HCT116 (cell line): ENCODE results near the gene CTNNA2. TPM values are rescaled to one million over a fixed set of nuclear protein-coding genes. Genes with fewer than 3 reads are reported as not detected.

Experiments used
- ATAC-seq: fragments of 200-7000 bp; cut with Tn5 transposase; 2 replicates; pipeline ENCODE4 v1.9.1; 2020; ENCODE audit warnings: mild to moderate bottlenecking, moderate library complexity
- BruUV-seq: library from RNA; stranded (reverse); fragments of 400-500 nt; replicated peaks from 2 replicates; lab custom pipeline; 2021; lab: Mats Ljungman, UMichigan
- CTCF ChIA-PET: fragments of 300-600 bp; sonication (Branson Sonifier 250); formaldehyde crosslinking; loops from one replicate; lab custom pipeline; 2021; ENCODE audit warnings: antibody characterized with exemption; lab: Charles Lee
- POLR2A ChIA-PET: fragments of 300-600, 350-600 bp; sonication (Branson Sonifier 250); formaldehyde crosslinking; loops from one replicate; lab custom pipeline; 2021; ENCODE audit warnings: antibody characterized with exemption; lab: Charles Lee
- RAD21 ChIA-PET, 2 experiments: fragments of 300-600 bp; sonication (Branson Sonifier 250); formaldehyde crosslinking; loops; one replicate each; lab custom pipeline; 2023; ENCODE audit warnings: low total read pairs in 2 of 2; ENCODE audit not compliant: uncharacterized antibody in 2 of 2, unreplicated experiment in 2 of 2, low non-redundant PET in 1 of 2; lab: Charles Lee
- DNase-seq: peaks from one replicate; pipeline ENCODE4 v3.0.0-alpha.2; 2010; ENCODE audit warnings: low read depth, low spot score
- H2AFZ ChIP-seq: fragments of 200-600 bp; shearing (Covaris generic), sonication (generic); 2 replicates; pipeline ENCODE4 v1.6.1; 2017; ENCODE audit warnings: low read depth, mixed run types, mixed read lengths, antibody characterized with exemption, low read length; ENCODE audit not compliant: poor library complexity, severe bottlenecking
- H3K27ac ChIP-seq: 2 replicates; pipeline ENCODE4 v1.5.1; 2012; ENCODE audit warnings: low read depth, low read length
- H3K27me3 ChIP-seq: fragments of 200-600 bp; sonication (generic); 2 replicates; pipeline ENCODE4 v1.6.1; 2016; ENCODE audit warnings: mixed run types, low read length, mixed read lengths; ENCODE audit not compliant: insufficient read depth
- H3K36me3 ChIP-seq, 2 experiments: fragments of 200-500 bp in 1 of 2; fragments of 200-600 bp in 1 of 2; sonication (Bioruptor generic) in 1 of 2; sonication (generic) in 1 of 2; 2 replicates each; pipeline versions ENCODE4 v1.5.1 to v1.6.1; 2014 to 2016; ENCODE audit warnings: low read length in 2 of 2, inconsistent platforms in 1 of 2, mixed read lengths in 1 of 2, mixed run types in 1 of 2; ENCODE audit not compliant: insufficient read depth in 2 of 2, control insufficient read depth in 1 of 2
- H3K4me1 ChIP-seq, 2 experiments: fragments of 200-600 bp in 1 of 2; sonication (generic) in 1 of 2; 2 replicates each; pipeline versions ENCODE4 v1.5.1 to v1.6.1; 2012 to 2017; ENCODE audit warnings: low read length in 2 of 2, inconsistent platforms in 1 of 2, mild to moderate bottlenecking in 1 of 2, mixed read lengths in 1 of 2, mixed run types in 1 of 2, moderate library complexity in 1 of 2; ENCODE audit not compliant: insufficient read depth in 2 of 2, control insufficient read depth in 1 of 2
- H3K4me2 ChIP-seq: fragments of 200-600 bp; sonication (generic); 2 replicates; pipeline ENCODE4 v1.6.1; 2017; ENCODE audit warnings: mixed run types, low read length, mixed read lengths
- H3K4me3 ChIP-seq, 2 experiments: fragments of 200-600 bp in 1 of 2; sonication (generic) in 1 of 2; replicated peaks in 1 of 2; 2 replicates each; pipeline ENCODE4 v1.5.1; 2011 to 2016; ENCODE audit warnings: low read length in 2 of 2, control low read depth in 1 of 2, low read depth in 1 of 2, mild to moderate bottlenecking in 1 of 2, mixed read lengths in 1 of 2, mixed run types in 1 of 2
- H3K79me2 ChIP-seq: fragments of 200-600 bp; sonication (generic); 2 replicates; pipeline ENCODE4 v1.6.1; 2017; ENCODE audit warnings: mild to moderate bottlenecking, mixed run types, low read length, moderate library complexity, mixed read lengths; ENCODE audit not compliant: insufficient read depth
- H3K9ac ChIP-seq: fragments of 200-600 bp; sonication (generic); 2 replicates; pipeline ENCODE4 v1.6.1; 2016; ENCODE audit warnings: low read length, mixed read lengths
- H3K9me2 ChIP-seq: fragments of 200-600 bp; sonication (generic), shearing (Covaris generic); 2 replicates; pipeline ENCODE4 v1.6.1; 2017; ENCODE audit warnings: mixed run types, mild to moderate bottlenecking, moderate library complexity; ENCODE audit not compliant: insufficient read depth
- H3K9me3 ChIP-seq, 2 experiments: fragments of 200-500 bp in 1 of 2; fragments of 200-600 bp in 1 of 2; sonication (Bioruptor generic) in 1 of 2; sonication (generic) in 1 of 2; 2 replicates each; pipeline ENCODE4 v1.6.1; 2014 to 2017; ENCODE audit warnings: low read length in 2 of 2, mixed read lengths in 2 of 2, inconsistent platforms in 1 of 2, low read depth in 1 of 2, mild to moderate bottlenecking in 1 of 2, mixed run types in 1 of 2, moderate library complexity in 1 of 2; ENCODE audit not compliant: control insufficient read depth in 1 of 2, insufficient read depth in 1 of 2
- H4K20me1 ChIP-seq: fragments of 200-600 bp; sonication (generic), shearing (Covaris generic); 2 replicates; pipeline ENCODE4 v1.6.1; 2017; ENCODE audit warnings: mixed run types, mild to moderate bottlenecking, moderate library complexity; ENCODE audit not compliant: insufficient read depth
- CTCF ChIP-seq, 3 experiments: fragments of 200-600 bp in 1 of 3; sonication (generic) in 1 of 3; IDR thresholded peaks in 2 of 3; conservative IDR thresholded peaks in 1 of 3; 2 replicates each; pipeline ENCODE4 v1.5.1; 2012 to 2017; ENCODE audit warnings: low read depth in 2 of 3, low read length in 2 of 3, antibody characterized with exemption in 1 of 3, borderline replicate concordance in 1 of 3, control low read depth in 1 of 3, mild to moderate bottlenecking in 1 of 3, mixed read lengths in 1 of 3, mixed run types in 1 of 3, moderate library complexity in 1 of 3; ENCODE audit not compliant: insufficient read depth in 1 of 3
- ELF1 ChIP-seq: IDR thresholded peaks from 2 replicates; pipeline ENCODE4 v1.6.1; 2012; ENCODE audit warnings: low read depth, borderline replicate concordance
- EZH2phosphoT487 ChIP-seq: fragments of 200-600 bp; IDR thresholded peaks from 2 replicates; pipeline ENCODE4 v1.6.1; 2018; ENCODE audit warnings: antibody characterized with exemption, borderline replicate concordance
- FOSL1 ChIP-seq: IDR thresholded peaks from 2 replicates; pipeline ENCODE4 v1.6.1; 2012; ENCODE audit warnings: low read depth
- MAX ChIP-seq: IDR thresholded peaks from 2 replicates; pipeline ENCODE4 v1.6.1; 2012
- RAD21 ChIP-seq: IDR thresholded peaks from 2 replicates; pipeline ENCODE4 v1.6.1; 2012; ENCODE audit warnings: low read depth, mild to moderate bottlenecking
- YY1 ChIP-seq: IDR thresholded peaks from 2 replicates; pipeline ENCODE4 v1.6.1; 2011; ENCODE audit warnings: low read length, low read depth, moderate library complexity, mild to moderate bottlenecking; ENCODE audit not compliant: insufficient replicate concordance; ENCODE audit errors: extremely low read depth
- ZBTB33 ChIP-seq: IDR thresholded peaks from 2 replicates; pipeline ENCODE4 v1.6.1; 2011; ENCODE audit warnings: mild to moderate bottlenecking, low read length, moderate library complexity; ENCODE audit not compliant: insufficient replicate concordance; ENCODE audit errors: extremely low read depth
- ZFX ChIP-seq: fragments of 450-650 bp; IDR thresholded peaks from 2 replicates; pipeline ENCODE4 v1.6.1; 2017
- ZNF274 ChIP-seq: fragments of 200-500 bp; sonication (Bioruptor generic); IDR thresholded peaks from 2 replicates; pipeline ENCODE4 v1.6.1; 2014; ENCODE audit warnings: mild to moderate bottlenecking, low read depth, low read length, inconsistent platforms
- intact Hi-C: fragments of 100-400 bp; cut with micrococcal nuclease; formaldehyde crosslinking; loops from 2 replicates; pipeline ENCODE4 v1.10.0; 2022
- total RNA-seq: library from RNA; stranded (reverse); gene quantifications from one replicate; pipeline ENCODE4 v1.2.1, GENCODE V29; 2021; ENCODE audit not compliant: unreplicated experiment

The CTNNA2 gene
- total RNA-seq, 1 experiment from 2014 or later, result not detected

GRCh38 chr2:80461505-80462197 is 948.8 kb downstream of the CTNNA2 start:
- ChIA-PET RAD21 (no interaction called here), CTCF (no interaction called here), POLR2A (no interaction called here)
- Histone ChIP-seq H3K4me1 (no peaks in the 10 kb centered on the region), H2AFZ (no peak overlapping the region), H3K9ac (no peak overlapping the region), H3K27me3 (no peaks in the 10 kb centered on the region), H3K27ac (no peak overlapping the region), H3K79me2 (no peaks in the 10 kb centered on the region), H3K4me2 (no peak overlapping the region), H3K9me3 (peaks cover 8 to 12% of the 10 kb centered on the region in 2 experiments; a peak in 3 of 4 replicates), H3K36me3 (no peaks in the 10 kb centered on the region), H3K4me3 (no peak overlapping the region), H4K20me1 (no peaks in the 10 kb centered on the region), H3K9me2 (no peaks in the 10 kb centered on the region)
- TF ChIP-seq CTCF (IDR thresholded peaks at IDR 0.05 in 2 of 3, conservative IDR thresholded peaks at IDR 0.05 in 1 of 3; ENCODE audit: borderline replicate concordance in 1 of 3, insufficient read depth in 1 of 3, low read depth in 2 of 3, low read length in 2 of 3) (no peak), MAX (no peak), ZNF274 (no peak), FOSL1 (no peak), RAD21 (no peak), ZBTB33 (no peak), ZFX (no peak), EZH2phosphoT487 (no peak), ELF1 (no peak), YY1 (no peak)
- DNase-seq, result no peak
- ATAC-seq, result no peak
- BruUV-seq, result no TSS peak
- intact Hi-C loops, result no loop called here
